SJSA1 (cell line): ENCODE measurements around the gene SLC26A1. TPM values are rescaled to one million over a fixed set of nuclear protein-coding genes. Genes with fewer than 3 reads are reported as not detected.

ENCODE experiments used
- DNase-seq, 2 experiments: peaks; one replicate each; pipeline ENCODE4 v3.0.0-alpha.2; 2015 to 2020; ENCODE audit warnings: low spot score in 2 of 2, low read depth in 1 of 2
- H3K27ac ChIP-seq: fragments of 250-450 bp; sonication (Bioruptor Pico); 2 replicates; pipeline ENCODE4 v1.5.1; 2020; ENCODE audit warnings: mild to moderate bottlenecking, moderate library complexity
- H3K27me3 ChIP-seq: fragments of 250-450 bp; sonication (Bioruptor Pico); replicated peaks from 2 replicates; pipeline ENCODE4 v1.5.1; 2020; ENCODE audit warnings: mild to moderate bottlenecking, moderate library complexity
- H3K36me3 ChIP-seq: fragments of 250-450 bp; sonication (Bioruptor Pico); 2 replicates; pipeline ENCODE4 v1.5.1; 2020; ENCODE audit warnings: mild to moderate bottlenecking
- H3K4me1 ChIP-seq: fragments of 250-450 bp; sonication (Bioruptor Pico); replicated peaks from 2 replicates; pipeline ENCODE4 v1.6.1; 2021; ENCODE audit warnings: mild to moderate bottlenecking
- H3K4me3 ChIP-seq: fragments of 250-450 bp; sonication (Bioruptor Pico); 2 replicates; pipeline ENCODE4 v1.5.1; 2020; ENCODE audit warnings: mild to moderate bottlenecking
- H3K9me3 ChIP-seq: fragments of 250-450 bp; sonication (Bioruptor Pico); replicated peaks from 2 replicates; pipeline ENCODE4 v1.5.1; 2020; ENCODE audit warnings: mild to moderate bottlenecking
- total RNA-seq: library from RNA; depleted of rRNA; stranded (reverse); fragments of >200 nt; shearing (Covaris generic); gene quantifications from 2 replicates; pipeline ENCODE4 v1.2.3, GENCODE V29; 2014; rRNA removed

Gene SLC26A1, protein sequence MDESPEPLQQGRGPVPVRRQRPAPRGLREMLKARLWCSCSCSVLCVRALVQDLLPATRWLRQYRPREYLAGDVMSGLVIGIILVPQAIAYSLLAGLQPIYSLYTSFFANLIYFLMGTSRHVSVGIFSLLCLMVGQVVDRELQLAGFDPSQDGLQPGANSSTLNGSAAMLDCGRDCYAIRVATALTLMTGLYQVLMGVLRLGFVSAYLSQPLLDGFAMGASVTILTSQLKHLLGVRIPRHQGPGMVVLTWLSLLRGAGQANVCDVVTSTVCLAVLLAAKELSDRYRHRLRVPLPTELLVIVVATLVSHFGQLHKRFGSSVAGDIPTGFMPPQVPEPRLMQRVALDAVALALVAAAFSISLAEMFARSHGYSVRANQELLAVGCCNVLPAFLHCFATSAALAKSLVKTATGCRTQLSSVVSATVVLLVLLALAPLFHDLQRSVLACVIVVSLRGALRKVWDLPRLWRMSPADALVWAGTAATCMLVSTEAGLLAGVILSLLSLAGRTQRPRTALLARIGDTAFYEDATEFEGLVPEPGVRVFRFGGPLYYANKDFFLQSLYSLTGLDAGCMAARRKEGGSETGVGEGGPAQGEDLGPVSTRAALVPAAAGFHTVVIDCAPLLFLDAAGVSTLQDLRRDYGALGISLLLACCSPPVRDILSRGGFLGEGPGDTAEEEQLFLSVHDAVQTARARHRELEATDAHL
- total RNA-seq, result not detected in 2 replicates

DNA sequence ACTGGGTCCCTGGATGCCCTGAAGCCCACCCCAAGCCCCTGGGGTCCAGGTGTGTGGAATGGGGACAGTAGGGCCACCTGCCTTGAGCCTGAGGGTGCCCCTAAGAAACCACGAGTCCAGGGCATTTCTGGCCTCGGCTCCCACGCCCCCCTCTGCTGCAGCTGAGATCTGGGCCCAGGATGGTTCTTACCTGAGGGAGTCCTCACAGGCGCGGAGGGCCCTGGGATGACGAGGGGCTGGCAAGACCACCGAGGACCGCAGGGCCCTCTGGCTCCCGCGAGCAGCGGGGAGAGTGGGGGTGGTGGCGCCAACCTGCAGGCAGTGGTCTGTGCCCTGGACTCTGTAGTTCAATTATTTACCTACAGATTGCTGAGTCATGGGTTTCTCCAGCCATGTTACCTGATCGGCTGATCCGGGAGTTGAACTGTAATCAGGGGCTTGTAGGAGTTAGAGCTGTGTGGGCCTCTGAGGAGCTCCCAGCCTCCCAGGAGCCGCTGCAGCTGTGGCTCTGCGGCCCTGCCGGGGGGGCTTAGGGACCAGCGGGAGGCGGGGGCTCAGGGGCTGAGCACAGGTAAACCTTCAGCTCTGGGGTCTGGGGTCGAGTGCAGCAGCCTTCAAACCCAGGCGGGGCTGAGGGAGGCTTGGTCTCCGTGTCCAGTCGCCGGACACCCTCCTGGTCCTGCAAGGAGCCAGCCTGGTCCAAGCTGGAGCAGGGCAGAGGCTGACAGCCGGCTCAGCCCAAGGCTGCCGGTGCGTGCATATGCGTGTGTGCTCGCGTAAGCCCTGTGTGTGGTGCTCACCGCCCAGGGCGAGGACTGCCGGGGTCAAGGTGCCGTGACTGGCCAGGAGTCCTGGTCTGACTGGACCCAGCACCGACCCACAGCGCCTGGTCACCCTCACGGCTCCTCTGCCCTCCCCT lies at the start of gene SLC26A1:
Gene SLC26A1, minus strand, starts transcription at position 294 of the 919 bp plus-strand sequence. CDS start 1,701 bp downstream, outside the sequence.
- Histone ChIP-seq H3K4me3 (no peak within 1 kb of the TSS), H3K4me1 (no peaks in the 10 kb centered on the region), H3K27me3 (peaks cover 6% of the 10 kb centered on the region; the same call in 1 of the 2 replicates), H3K27ac (no peak within 1 kb of the TSS), H3K9me3 (no peaks in the 10 kb centered on the region), H3K36me3 (no peaks in the 10 kb centered on the region)
- no peak for DNase-seq

DNA sequence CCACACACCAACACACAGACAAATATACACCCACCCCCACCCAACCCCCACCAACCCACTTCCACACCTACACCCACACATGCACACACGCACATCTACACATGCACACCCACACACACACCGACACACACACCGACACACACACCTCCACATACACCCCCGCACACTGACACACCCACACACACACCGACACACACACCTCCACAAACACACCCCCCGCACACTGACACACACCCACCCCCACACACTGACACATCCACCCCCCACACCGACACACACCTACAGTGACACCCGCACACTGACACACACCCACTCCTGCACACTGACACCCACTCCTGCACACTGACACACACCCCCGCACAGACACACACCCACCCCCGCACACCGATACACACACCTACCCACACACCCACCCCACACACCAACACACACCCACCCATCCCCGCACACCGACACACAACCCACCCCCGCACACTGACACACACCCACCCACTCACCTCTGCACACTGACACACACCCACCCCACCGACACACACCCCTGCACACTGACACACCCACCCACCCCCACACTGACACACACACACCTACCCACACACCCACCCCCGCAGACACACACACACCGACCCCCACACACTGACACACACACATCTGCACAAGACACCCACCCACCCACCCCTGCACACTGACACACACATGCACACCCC lies 49.3 kb upstream of the SLC26A1 start:
- no peak for DNase-seq
- Histone ChIP-seq H3K27me3 (no peaks in the 10 kb centered on the region), H3K4me3 (no peak overlapping the region), H3K36me3 (no peaks in the 10 kb centered on the region), H3K27ac (no peak overlapping the region), H3K9me3 (no peaks in the 10 kb centered on the region), H3K4me1 (peaks cover 44% of the 10 kb centered on the region)

DNA sequence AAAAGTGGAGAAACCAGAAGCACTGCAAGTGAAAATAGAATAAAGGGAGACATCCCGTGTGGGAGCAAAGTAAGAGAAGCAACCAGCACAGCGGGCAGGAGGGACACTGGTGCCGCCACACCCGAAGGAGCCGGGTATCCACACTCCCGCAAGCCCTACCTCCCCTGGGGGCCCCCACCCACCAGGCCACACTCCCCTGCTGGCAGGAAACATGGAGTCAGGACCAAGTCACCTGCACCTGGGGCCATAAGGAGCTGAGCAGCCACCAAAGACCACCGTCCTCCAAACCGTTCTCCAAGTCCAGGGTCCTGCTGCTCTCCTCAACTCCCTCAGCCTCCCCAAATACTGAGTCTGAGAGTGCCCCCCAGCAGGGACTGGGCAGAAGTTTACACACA lies 48.7 kb upstream of the SLC26A1 start:
- Histone ChIP-seq H3K27ac (no peak overlapping the region), H3K9me3 (no peaks in the 10 kb centered on the region), H3K27me3 (no peaks in the 10 kb centered on the region), H3K4me3 (no peak overlapping the region), H3K36me3 (no peaks in the 10 kb centered on the region), H3K4me1 (peaks cover 38% of the 10 kb centered on the region)
- no peak for DNase-seq

DNA sequence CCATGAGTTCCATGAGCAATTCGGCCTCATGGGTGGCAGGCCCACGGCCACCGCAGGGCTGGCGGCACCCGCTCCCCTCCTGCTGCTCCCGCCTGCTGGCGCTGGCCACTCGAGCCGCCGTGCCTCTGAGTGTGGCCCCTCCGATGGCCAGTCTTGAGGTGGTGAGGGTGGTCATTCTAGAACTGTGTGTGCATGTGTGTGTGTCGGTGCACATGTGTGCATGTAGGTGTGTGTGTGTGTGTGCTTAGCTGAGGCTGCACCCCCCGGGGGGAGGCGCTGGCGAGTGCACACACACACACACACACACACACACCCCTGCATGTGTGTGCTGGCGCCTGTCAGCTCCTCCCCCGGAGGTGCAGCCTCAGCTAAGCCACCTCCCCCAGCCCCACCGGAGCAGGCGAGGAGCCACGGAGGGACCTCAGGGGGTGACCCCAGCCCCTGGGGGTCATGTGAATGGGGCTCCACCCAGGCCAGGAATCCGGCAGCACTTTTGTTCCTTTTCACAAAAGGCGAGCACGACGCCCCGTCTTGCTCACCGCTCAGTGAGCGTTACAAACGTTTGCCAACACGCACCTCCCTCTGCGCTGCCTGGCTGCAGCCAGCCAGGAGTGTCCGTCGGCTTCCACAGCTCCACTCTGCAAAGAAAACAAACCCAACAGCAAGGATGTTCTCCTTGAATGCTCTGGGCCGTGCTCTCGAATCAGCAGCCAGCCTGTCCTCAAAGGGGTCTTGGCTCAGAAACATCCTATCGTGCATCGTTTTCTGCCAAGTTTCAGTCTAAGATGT lies 48.1 kb upstream of the SLC26A1 start:
- Histone ChIP-seq H3K4me3 (no peak overlapping the region), H3K4me1 (peaks cover 37% of the 10 kb centered on the region), H3K36me3 (no peaks in the 10 kb centered on the region), H3K27me3 (no peaks in the 10 kb centered on the region), H3K27ac (no peak overlapping the region), H3K9me3 (no peaks in the 10 kb centered on the region)
- DNase-seq, result peak; percentile 11 to 52

DNA sequence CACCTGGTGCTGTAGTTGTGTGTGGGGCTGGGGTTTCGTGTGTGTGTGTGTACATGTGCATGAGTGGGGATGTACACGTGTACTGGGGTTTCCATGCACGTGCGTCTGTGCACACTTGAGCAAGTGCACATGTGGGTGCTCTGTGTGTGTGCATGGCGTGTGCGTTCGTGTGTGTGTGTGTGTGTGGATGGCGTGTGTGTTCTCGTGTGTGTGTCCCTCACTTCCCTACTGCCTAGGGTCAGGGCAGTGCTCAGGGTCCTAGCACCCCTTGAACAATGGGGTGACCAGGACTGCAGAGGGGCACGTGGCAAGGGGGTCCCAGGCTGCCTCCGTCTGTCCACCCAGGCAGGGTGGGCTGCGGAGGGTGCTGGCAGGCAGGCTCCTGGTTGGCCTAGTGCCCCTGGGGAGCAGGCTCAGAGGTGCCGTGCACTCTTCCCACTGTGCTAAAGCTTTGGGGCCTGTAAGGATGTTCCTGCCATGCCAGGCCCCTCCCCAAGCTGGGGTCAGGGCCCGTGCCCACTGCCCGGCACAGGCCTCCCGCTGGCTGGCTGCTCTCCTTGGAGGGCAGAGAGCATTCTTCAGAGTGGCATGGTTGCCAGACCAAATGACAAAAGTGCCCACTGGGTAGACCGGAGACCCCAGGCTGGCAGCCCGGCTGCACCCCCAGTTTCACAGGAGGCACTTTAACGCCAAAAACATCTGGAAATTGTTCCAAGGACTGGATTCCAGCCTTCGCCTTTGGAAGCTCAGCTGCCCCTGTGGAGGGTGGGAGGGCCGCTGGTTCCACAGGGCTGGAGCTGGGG lies 47.3 kb upstream of the SLC26A1 start:
- Histone ChIP-seq H3K27ac (no peak overlapping the region), H3K4me1 (peaks cover 37% of the 10 kb centered on the region), H3K36me3 (no peaks in the 10 kb centered on the region), H3K27me3 (no peaks in the 10 kb centered on the region), H3K4me3 (no peak overlapping the region), H3K9me3 (no peaks in the 10 kb centered on the region)
- DNase-seq, result no peak

DNA sequence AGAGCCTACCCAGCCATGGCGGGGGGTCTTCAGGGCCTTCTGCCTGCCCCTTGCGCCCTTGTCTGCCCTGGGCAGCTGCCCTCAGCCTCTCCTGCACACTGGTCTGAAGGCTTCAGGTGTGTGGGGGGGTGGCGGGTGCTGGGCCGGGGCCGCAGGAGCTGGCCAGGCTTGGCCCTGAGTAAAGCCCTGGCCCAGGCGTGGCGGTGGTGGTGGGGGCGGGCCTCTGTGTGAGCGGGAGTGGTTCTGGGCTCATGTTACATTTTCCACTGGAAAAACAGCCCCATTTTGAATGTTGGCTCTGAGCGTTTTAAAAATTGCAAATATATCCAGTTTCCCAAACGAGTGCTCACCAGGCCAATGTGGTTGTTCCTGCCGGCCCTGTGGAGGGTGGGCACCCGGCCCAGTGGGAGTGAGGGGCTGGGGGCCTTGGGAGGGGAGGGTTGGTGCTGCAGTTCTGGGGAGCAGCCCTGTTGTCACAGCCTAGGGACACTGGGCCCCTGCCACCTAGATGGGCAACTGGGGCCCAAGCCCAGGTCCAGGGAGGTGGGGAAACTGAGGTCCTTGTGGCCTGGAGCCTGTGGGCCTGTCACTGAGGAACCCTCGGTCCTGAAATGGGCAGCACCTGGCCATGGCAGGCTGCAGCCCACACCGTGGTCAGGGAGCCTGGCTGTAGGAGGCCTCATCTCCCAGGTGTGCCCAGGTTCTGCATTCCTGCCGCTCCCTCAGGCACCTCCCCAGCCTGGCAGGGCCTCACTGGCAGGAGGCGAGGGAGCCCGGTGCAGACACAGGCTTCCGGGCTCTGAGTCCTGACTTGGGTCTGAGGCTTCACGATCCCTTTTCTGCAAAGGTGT lies 46.5 kb upstream of the SLC26A1 start:
- Histone ChIP-seq H3K9me3 (no peaks in the 10 kb centered on the region), H3K27me3 (no peaks in the 10 kb centered on the region), H3K27ac (no peak overlapping the region), H3K36me3 (no peaks in the 10 kb centered on the region), H3K4me1 (peaks cover 32% of the 10 kb centered on the region), H3K4me3 (no peak overlapping the region)
- DNase-seq, result no peak

DNA sequence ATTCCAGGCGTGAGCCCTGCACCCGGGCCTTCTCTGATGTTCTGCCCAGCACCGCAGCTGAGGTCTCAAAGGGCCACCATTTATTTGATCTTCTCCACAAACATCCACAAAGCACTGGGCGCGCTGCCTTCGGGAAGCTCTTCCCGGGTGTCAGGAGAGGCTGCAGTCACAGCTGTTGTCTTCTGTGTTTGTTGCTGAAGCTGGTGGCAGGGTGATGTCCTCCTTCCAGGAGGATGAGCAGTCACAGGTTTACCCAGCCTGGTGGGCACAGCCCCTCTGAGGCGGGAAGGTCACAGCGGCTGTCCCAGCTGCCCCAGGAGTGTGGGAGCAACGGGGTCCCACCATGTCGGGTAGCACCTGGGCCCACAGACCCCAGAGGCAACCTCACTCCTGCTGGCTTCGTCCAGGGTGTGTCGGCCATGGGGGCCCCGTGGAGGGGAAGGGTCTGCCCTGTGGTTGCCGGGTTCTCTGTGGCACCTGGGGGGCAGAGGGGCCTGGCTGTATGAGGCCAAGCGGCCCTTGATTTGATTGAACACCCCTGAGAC lies 45.8 kb upstream of the SLC26A1 start:
- DNase-seq, result no peak
- Histone ChIP-seq H3K27ac (no peak overlapping the region), H3K9me3 (no peaks in the 10 kb centered on the region), H3K27me3 (no peaks in the 10 kb centered on the region), H3K36me3 (no peaks in the 10 kb centered on the region), H3K4me1 (peaks cover 31% of the 10 kb centered on the region), H3K4me3 (no peak overlapping the region)

DNA sequence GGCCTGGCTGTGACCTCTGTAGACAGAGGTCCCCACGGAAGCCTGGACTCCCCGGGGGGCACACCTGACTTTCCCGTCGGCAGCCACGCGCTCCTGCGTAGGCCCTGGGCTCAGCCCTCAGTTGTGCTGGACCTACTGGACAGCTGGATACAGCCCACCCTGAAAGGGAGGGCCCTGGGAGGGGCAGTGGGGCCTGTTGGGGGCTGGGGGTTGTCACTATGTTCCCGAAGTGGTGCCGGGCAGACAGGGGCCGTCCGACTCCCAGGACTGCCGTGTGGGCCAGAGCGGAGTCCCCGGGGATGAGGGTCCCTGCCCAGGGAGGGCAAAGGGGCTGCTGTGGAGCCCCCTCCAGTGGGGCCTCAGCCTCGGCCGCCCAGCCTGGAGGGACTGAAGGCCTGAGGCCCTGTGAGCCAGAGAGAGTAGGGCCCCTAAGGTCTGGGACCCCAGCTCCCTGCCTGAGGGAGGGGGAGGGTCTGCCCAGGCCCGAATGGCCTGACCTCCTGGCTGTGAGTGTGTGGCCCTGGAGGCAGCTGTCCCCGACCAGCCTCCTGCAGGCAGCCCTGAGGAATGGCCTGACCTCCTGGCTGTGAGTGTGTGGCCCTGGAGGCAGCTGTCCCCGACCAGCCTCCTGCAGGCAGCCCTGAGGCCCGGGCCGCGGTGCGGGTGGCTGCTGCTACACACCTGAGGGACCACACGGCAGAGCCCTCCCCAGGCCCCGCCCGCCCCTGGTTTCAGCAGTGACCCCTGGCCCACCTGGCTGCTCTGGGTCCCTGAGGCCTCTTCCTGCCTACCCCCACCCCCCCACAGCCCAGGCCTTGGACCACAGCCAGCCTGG lies 44.0 kb upstream of the SLC26A1 start:
- no peak overlapping the region for H3K27ac ChIP-seq
- no peaks in the 10 kb centered on the region for H3K27me3 ChIP-seq
- H3K9me3 ChIP-seq, result no peaks in the 10 kb centered on the region
- H3K4me1 ChIP-seq, result peaks cover 28% of the 10 kb centered on the region
- no peaks in the 10 kb centered on the region for H3K36me3 ChIP-seq
- DNase-seq, result no peak
- H3K4me3 ChIP-seq, result no peak overlapping the region

DNA sequence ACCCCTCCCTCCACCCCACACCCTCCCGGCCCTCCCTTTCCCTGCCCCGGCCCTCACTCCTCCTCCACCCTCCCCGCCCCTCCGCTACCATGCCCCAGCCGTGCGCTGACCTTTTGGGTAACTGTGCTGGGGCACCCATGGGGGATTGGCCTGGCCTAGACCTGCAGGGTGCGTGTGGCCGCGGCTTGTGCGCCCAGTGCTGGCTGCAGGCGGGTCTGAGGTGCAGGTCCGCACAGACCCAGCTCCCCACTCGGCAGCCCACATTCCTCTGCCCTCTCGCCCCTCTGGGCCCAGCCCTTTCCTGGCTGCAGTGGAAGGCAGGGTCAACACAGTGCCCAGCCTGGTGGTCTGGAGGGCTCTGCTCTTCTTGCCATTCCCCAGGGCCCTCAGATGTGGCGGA lies 42.9 kb upstream of the SLC26A1 start:
- no peak for DNase-seq

DNA sequence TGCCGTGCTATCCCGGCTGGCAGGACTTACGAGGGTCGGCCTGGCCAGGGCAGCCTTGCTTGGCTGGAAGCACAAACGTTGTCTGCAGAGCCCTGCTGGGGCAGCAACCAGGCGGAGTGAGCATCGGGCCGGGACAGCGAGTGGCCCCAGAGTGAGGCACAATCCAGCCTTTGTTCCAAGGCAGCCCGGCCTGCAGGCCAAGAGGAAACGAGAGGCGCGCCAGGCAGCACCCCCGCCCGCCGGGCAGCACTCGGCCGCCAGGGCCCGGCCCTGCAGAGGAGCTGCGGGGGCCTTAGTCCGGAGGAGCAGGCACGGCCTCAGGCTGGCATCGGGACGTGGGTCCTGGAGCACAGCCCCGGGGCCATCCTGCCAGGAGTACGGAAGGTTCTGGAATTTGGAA lies 42.3 kb upstream of the SLC26A1 start:
- peaks cover 14% of the 10 kb centered on the region for H3K4me1 ChIP-seq
- no peak overlapping the region for H3K4me3 ChIP-seq
- H3K9me3 ChIP-seq, result no peaks in the 10 kb centered on the region
- DNase-seq, result no peak
- no peaks in the 10 kb centered on the region for H3K36me3 ChIP-seq
- no peak overlapping the region for H3K27ac ChIP-seq
- no peaks in the 10 kb centered on the region for H3K27me3 ChIP-seq

More for the DNA sequence above, 42.9 kb upstream of the SLC26A1 start:
- Histone ChIP-seq H3K27ac (no peak overlapping the region), H3K4me1 (peaks cover 18% of the 10 kb centered on the region), H3K4me3 (no peak overlapping the region), H3K27me3 (no peaks in the 10 kb centered on the region), H3K36me3 (no peaks in the 10 kb centered on the region), H3K9me3 (no peaks in the 10 kb centered on the region)
